Esophagus mucosa (tissue), 1 donor: ENCODE data around the gene SPRR1B. TPM values are rescaled to one million over a fixed set of nuclear protein-coding genes. Genes with fewer than 3 reads are reported as not detected.
"Not testable (repeated sequence)": the region's sequence is repeated elsewhere in the genome, so short reads cannot be mapped to it uniquely, and the experiment has no call there.

Experiments
- ATAC-seq: fragments of 200-7000 bp; cut with Tn5 transposase; one replicate; pipeline ENCODE4 v1.9.1; 2020
- total RNA-seq: library from RNA; stranded (reverse); gene quantifications from one replicate; pipeline ENCODE4 v1.2.4, GENCODE V29; 2023
- donor health status: DM: yes; HTN: yes; CAD: no.

The SPRR1B gene
- total RNA-seq, result 2,894 TPM

DNA sequence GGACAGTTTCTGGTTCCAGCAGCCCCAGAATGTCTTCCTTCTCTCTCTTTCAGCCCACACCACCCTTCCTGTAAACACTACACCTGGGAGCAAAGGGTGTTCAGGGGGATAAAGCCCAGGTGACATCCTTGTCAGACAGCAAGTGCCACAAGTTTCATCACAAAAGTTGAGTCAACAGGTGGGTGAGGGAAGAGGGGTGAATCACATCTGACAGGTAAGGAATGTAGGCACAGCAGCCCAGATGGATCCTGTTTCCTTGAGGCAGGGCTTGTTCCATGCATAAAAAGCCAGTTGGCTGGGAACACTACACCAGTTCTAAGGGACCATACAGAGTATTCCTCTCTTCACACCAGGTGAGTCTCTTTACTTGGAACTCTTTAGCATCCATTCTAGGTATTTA is at the start of gene SPRR1B:
SPRR1B (plus strand) TSS at position 309 of the 400 bp plus-strand sequence. CDS start 1,143 bp downstream, outside the sequence.
- peak; percentile 82 for ATAC-seq

DNA sequence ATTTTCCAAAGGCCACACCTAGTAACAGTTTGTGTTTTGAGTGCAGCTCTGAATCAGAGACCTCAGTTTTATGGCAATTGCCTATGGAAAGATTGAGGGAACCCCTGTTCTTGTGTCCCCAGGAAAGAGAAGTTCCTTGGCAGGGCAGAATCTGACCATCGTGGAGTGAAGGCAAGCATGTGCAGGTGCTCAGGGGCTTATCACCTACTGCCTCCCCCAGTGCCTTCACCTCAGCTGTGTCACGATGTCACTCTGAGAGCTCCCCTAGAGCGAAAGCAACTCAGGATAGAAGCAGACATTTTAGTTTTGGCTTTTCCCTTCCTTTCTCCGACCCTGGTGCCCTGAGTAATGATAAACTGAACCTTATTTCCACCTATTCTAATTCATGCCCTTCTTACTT is 48.9 kb upstream of the SPRR1B start:
- ATAC-seq, result no peak

DNA sequence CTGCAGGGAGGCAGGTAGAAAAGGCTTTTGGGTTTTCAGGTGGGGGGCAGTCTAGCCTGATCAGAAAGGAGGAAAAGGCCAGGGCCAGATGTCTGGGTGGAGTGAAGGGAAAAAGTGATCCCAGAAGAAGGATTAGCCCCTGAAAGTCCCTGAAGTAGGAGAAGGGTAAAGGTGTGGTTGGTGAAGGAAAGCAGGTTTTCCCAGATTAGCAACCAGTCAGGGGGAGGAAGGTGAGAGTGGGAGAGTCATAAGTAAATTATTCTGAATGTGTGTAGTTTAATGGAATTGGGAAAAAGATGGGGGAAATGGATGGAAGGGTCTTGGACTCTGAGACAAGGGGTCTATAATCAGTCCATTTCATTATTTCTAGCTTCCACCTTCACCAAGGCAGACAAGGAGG is 47.8 kb upstream of the SPRR1B start:
- peak; percentile 56 for ATAC-seq

DNA sequence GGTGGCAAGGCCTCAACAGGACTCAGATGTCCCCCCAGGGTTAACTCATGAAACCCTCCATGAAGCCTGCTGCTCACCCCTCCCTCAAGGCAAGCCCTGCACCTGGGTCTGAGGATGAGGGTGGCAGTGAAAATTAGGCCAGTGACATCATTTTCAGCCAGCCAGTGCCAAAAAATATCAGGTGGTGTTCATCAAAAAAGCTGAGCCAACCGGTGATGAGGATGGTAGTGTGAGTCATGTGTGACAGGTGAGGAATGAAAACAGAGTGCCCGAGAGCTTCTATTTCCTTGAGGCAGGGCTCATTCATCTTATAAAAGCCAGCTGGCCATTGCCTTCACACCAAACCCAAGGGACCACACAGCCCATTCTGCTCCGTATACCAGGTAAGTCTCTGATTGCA is 47.3 kb upstream of the SPRR1B start, which contains the start of gene SPRR1A:
SPRR1A (plus strand) TSS at position 339 of the 400 bp plus-strand sequence. CDS start 1,150 bp downstream, outside the sequence.
- ATAC-seq, result peak; percentile 78

DNA sequence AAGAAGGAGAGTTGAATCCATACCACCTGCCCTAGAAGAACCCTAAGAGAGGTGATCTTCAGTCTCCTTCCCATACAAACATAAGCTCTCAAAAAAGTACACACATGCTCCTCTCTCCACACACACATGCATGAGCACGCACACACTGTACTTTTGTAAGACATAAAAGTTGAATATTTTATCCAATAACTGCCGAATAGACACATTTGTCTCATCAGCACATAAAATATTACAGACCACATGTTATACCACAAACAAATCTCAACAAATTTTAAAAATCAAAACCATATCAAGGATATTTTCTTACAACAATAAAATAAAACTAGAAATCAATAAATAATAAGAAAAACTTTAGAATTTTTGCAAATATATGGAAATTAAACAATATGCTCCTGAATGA is 44.4 kb upstream of the SPRR1B start:
- no peak for ATAC-seq

DNA sequence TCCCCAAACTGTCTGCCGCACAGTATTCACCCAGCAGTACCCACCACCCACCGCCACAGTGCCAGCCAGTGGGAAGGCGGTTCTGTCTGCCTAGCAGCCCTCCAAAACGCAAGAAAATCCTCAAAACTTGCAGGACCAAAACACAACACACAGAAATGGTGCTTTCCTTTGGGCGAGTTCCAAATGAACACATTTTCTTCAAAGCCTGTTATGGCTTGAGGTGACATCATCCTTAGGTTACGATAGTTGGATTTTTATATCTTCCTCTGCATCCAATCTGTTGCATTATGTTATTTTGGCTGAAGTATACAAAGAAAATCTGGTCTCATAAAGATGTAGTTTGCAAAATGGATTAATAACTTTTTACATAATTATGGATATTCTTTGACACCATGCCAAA is 37.8 kb upstream of the SPRR1B start:
- ATAC-seq, result no peak

GRCh38 chr1:152995842-152996241 is 35.2 kb upstream of the SPRR1B start:
- ATAC-seq, result no peak

DNA sequence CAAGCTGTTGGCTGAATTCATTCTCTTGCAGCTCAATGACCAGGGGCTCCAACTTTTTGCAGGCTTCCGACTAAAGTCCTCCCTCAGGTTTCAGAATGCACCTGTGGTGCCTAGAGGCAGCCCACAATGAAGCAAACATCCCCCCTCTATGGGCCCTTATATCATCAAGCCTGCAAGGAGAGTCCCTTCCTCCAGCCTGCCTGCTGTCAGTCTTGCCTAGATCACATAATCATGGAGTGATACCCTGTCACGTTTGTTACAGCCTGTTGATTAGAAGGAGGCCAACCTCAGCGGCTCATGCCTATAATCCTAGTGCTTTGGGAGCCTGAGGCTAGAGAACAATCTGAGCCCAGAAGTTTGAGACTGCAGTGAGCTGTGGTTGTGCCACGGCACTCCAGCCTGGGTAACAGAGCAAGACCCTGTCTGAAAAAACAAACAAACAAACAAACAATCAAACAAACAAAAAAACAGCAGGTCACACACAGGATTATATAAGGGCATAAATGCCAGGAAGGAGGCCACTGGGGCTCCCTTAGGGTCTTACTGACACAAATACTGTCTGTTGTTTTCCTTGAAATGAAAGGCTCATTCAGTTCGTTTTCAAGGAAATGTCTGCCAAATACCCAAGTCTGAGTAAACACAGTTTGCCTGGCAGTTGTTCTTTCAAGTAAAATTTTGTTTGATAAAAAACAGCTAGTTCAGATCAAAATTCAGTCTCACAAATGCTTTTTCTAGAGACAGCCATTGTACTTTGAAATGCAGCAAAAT is 34.2 kb upstream of the SPRR1B start:
- ATAC-seq, result no peak

DNA sequence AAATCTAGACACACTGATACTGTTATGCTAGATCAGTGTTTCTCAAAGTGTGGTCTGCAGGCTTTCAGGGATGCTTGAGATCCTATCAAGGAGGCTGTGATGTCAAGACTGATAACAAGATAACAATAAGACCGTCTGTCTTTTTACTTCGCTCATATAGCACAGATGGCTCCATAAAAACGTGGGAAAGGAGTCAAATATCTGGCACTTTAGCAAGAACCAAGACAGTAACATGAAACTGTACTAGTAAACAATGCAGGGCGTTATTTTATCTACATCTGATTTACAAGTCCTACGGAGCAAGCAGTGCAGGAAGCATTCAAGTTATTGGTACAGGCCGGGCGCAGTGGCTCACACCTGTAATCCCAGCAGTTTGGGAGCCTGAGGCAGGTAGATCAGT is 33.1 kb upstream of the SPRR1B start:
- ATAC-seq, result no peak

DNA sequence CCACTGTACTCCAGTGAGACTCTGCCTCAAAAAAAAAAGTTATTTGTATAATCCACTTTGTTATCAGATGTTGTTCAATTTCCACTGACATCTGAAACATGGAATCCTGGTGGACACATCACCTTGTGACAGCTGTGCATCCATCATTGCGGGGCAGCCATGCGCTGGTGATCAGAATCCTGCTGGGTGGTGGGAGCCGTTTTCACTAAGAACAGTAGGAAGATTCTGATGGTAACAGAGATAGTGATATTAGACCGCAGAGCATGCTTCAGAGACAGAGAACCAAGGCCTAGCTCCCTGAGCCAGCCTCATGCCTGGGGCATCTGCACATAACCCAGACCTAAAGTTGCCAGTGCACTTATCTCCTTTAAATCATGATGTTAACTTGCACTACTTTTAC is 32.5 kb upstream of the SPRR1B start:
- ATAC-seq, result no peak

- peak; percentile 71 for ATAC-seq
These were observed 31.2 kb upstream of the SPRR1B start for GRCh38 chr1:152999818-153000217.

DNA sequence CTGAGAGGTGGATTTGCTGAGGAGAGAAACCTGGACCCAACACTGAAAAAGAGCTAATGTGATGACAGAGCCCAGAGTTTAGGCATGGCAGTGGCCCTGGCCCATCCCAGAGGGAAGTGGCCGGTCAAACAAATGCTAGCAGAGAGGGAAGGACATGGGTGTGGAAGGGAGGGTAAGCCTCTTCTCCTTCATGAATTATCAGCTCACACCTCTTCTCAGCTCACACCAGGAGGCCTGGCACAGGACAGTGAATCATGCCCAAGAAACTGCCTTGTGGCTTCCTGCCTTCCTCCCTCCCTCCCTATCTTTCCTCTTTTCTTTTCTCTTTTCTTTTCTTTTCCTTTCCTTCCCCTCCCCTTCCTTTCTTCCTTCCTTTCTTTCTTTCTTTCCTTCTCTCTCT is 30.7 kb upstream of the SPRR1B start:
- ATAC-seq, result peak; percentile 70

GRCh38 chr1:153001382-153001781 is 29.6 kb upstream of the SPRR1B start, which contains the start of gene SPRR3:
Gene SPRR3 (plus strand): TSS chr1:153001749. CDS start chr1:153003021, 1,272 bp downstream.
- peak; percentile 65 for ATAC-seq

GRCh38 chr1:153011235-153011758 is 19.7 kb upstream of the SPRR1B start:
- ATAC-seq, result not testable (repeated sequence)

GRCh38 chr1:153021829-153022228 is 9.2 kb upstream of the SPRR1B start:
- not testable (repeated sequence) for ATAC-seq

GRCh38 chr1:153022340-153022739 is 8.7 kb upstream of the SPRR1B start:
- ATAC-seq, result not testable (repeated sequence)

DNA sequence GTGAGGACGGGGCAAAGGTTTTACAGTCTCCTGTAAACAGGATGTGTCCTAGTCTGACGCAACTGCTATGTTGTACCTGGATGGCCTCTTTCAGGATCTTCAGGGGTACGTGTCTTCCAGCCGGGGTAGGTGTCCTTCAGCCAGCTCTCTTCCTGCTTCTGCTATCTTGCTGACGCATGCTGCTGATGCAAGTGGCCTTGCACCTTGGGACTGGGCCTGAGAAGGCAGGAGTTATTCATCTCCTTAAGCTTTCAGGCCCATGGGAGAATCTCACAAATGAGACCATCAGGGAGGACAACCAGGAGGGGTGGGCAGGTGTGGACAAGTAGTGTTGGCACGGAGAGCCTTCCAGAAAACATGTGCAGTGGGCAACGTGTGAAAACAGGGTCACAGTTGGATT is 7.9 kb upstream of the SPRR1B start:
- no peak for ATAC-seq

DNA sequence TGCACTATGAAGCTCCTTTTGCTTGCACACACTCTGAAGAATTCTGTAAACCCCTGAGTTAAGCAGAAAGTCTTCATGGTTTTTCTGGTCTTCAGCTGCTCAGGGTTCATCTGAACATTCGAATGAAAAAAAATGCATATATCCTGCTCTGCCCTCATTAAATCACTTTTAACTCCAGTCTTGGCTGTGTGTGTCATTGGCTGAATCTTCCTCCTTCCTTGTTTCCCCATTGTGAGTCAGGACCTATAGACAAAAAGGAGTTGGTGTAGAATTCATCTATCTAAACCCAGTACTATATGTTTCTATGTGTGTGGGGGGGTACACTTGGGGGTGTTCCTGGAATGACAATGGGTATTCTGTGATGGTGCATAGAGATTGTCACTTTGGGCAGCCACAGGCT is 6.6 kb upstream of the SPRR1B start:
- ATAC-seq, result peak; percentile 65

DNA sequence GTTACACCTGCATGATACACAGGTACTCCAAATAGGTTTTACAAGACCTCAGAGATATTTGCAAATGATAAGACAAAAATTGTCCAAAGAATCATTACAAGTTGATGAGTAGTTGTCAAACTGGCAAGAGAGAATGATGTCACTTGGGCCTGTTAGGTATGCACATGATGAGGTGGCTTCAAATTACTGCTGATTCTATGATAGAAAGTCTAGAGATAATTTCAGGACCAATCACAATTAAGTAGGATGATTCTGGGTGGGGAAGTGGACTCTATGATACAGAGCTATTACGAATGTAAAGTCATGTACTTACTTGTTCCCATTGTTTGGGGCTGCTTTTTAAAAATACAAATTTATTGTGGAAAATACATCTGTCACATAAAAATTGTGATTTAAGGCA is 5.2 kb upstream of the SPRR1B start:
- ATAC-seq, result peak; percentile 30

DNA sequence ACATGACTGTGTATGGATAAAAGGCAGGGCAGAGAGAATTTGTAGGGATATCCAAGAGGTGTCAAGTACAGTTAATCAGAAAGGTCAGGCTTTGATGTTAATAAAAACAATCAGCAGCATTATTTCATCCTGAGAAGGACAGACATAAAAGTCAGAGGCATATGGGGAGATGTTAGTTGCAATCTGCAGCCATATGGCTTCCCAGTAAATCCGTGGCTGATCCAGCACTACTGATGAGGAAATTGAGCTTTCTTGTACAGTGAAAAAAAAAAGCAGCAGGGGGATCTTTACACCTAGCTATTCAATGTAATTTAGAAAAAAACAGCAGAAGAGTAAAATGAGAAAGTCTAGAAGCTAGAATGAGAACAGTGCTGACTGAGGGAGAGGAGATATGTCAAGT is 2.2 kb upstream of the SPRR1B start:
- no peak for ATAC-seq

DNA sequence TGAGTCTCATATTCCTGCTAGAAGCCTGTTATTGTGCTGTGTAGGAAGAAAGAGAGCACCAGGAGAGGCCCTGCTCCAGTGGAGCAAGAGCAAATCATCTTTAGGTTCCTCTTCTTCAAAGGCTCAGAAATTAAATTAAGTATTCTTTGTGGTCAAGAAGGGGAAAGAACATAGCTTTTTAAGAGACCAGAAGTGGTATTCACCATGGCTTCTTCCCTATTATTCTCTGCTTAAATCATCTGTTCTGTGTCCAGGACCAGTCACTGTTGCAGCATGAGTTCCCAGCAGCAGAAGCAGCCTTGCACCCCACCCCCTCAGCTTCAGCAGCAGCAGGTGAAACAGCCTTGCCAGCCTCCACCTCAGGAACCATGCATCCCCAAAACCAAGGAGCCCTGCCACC is 1.1 kb downstream of the SPRR1B start:
- ATAC-seq, result no peak

DNA sequence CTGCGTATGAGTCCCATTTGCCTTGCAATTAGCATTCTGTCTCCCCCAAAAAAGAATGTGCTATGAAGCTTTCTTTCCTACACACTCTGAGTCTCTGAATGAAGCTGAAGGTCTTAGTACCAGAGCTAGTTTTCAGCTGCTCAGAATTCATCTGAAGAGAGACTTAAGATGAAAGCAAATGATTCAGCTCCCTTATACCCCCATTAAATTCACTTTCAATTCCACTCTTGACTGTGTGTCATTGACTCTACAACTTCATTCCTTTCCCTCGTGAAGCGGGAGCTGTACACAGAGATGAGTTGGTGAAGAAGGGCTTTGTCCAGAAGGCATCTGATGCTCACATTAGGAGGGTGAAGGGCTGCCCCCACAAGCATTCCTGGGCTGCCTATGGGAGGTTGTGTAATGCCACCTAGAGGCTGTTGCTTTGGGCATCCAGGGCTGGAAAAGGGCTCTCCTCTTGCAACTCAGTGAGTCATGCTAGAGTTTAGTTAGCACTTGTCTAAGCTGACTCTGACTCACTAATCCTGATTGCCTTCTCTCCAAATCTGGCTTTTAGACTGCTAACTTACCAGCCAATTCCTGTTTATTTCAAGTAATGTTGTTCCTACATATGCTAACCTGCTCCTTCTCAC is 1.8 kb downstream of the SPRR1B start:
- ATAC-seq, result peak; percentile 87

- no peak for ATAC-seq
These were observed 4.2 kb downstream of the SPRR1B start for GRCh38 chr1:153035211-153035610.
